K562 (cell line): ENCODE results near the gene VDAC1. TPM values are rescaled to one million over a fixed set of nuclear protein-coding genes. Genes with fewer than 3 reads are reported as not detected.

ENCODE experiments used
- CBX8 ChIP-seq: fragments of 200-600 bp; sonication (generic); IDR thresholded peaks from 2 replicates; pipeline ENCODE4 v1.6.1; 2012; ENCODE audit warnings: borderline replicate concordance, mixed run types, low read depth, mild to moderate bottlenecking, moderate library complexity, mixed read lengths, low read length, control low read depth, inconsistent platforms; ENCODE audit not compliant: poor library complexity, severe bottlenecking; ENCODE audit errors: extremely low read depth
- DIDO1 ChIP-seq: fragments of 450-650 bp; IDR thresholded peaks from 2 replicates; pipeline ENCODE4 v1.6.1; 2016; ENCODE audit warnings: low read depth, missing biosample characterization, missing genetic modification characterization
- HIVEP1 ChIP-seq: fragments of 250-450 bp; sonication (Bioruptor Pico); IDR thresholded peaks from 2 replicates; pipeline ENCODE4 v1.4.0; 2020; ENCODE audit warnings: mild to moderate bottlenecking
- HNRNPK ChIP-seq: fragments of 200-400 bp; formaldehyde crosslinking; IDR thresholded peaks from one replicate; pipeline ENCODE4 v1.6.1; 2018; ENCODE audit warnings: mild to moderate bottlenecking, low read depth, low read length; ENCODE audit not compliant: poor library complexity, severe bottlenecking
- HNRNPUL1 ChIP-seq: fragments of 200-400 bp; formaldehyde crosslinking; IDR thresholded peaks from 2 replicates; pipeline ENCODE4 v1.6.1; 2017; ENCODE audit warnings: low read length
- JUNB ChIP-seq: fragments of 450-650 bp; formaldehyde crosslinking; conservative IDR thresholded peaks from 2 replicates; pipeline ENCODE4 v1.4.0; 2020; ENCODE audit warnings: mild to moderate bottlenecking
- KDM5B ChIP-seq: fragments of 200-600 bp; sonication (generic); IDR thresholded peaks from 2 replicates; pipeline ENCODE4 v1.6.1; 2012; ENCODE audit warnings: low read depth, mild to moderate bottlenecking, moderate library complexity, low read length, control low read depth, inconsistent platforms; ENCODE audit not compliant: insufficient replicate concordance
- MED1 ChIP-seq: sonication (generic); formaldehyde crosslinking; IDR thresholded peaks from 2 replicates; pipeline ENCODE4 v1.8.1; 2023; ENCODE audit warnings: missing genetic modification reagents, borderline replicate concordance
- MYBL2 ChIP-seq, 2 experiments: fragments of 450-650 bp in 1 of 2; sonication (generic) in 1 of 2; formaldehyde crosslinking in 1 of 2; IDR thresholded peaks; 2 replicates each; pipeline versions ENCODE4 v1.6.1 to v1.8.1; 2017 to 2022; ENCODE audit warnings: borderline replicate concordance in 1 of 2, inconsistent platforms in 1 of 2, low read depth in 1 of 2, mild to moderate bottlenecking in 1 of 2, missing genetic modification reagents in 1 of 2, moderate library complexity in 1 of 2
- NBN ChIP-seq: fragments of 450-650 bp; IDR thresholded peaks from 2 replicates; pipeline ENCODE4 v1.6.1; 2016; ENCODE audit warnings: low read depth, mild to moderate bottlenecking
- NFYB ChIP-seq: IDR thresholded peaks from 2 replicates; pipeline ENCODE4 v1.6.1; 2011; ENCODE audit warnings: mild to moderate bottlenecking, moderate library complexity; ENCODE audit not compliant: insufficient read length; ENCODE audit errors: extremely low read depth
- POLR2AphosphoS5 ChIP-seq: IDR thresholded peaks from 2 replicates; pipeline ENCODE4 v1.6.1; 2011; ENCODE audit warnings: mild to moderate bottlenecking, low read depth, low read length, moderate library complexity; ENCODE audit not compliant: control insufficient read depth, insufficient read depth
- PYGO2 ChIP-seq: fragments of 450-650 bp; IDR thresholded peaks from 2 replicates; pipeline ENCODE4 v1.6.1; 2016; ENCODE audit warnings: mild to moderate bottlenecking, missing genetic modification characterization, moderate library complexity, missing compliant biosample characterization
- TAF7 ChIP-seq: fragments of 450-650 bp; IDR thresholded peaks from 2 replicates; pipeline ENCODE4 v1.6.1; 2016; ENCODE audit warnings: missing genetic modification characterization, missing compliant biosample characterization
- TBP ChIP-seq: optimal IDR thresholded peaks from 2 replicates; pipeline ENCODE3; 2011; ENCODE audit warnings: low read depth, low read length, improper control_type of control experiment
- XRCC3 ChIP-seq: fragments of 450-650 bp; IDR thresholded peaks from 2 replicates; pipeline ENCODE4 v1.6.1; 2017; ENCODE audit warnings: mild to moderate bottlenecking, moderate library complexity
- ZNF586 ChIP-seq: fragments of 450-650 bp; formaldehyde crosslinking; conservative IDR thresholded peaks from 2 replicates; pipeline ENCODE4 v1.4.0; 2020; ENCODE audit warnings: mild to moderate bottlenecking, moderate library complexity
- polyA plus RNA-seq, 8 experiments: library from polyadenylated mRNA; depleted of rRNA in 4 of 8; stranded (reverse) in 5 of 8; unstranded in 3 of 8; fragments of >200 nt; fragmentation: Nextera tagmentation in 2 of 8; fragmentation: Illumina TruSeq in 1 of 8; extraction: Ambion mirVana in 2 of 8; extraction: Trizol in 1 of 8; gene quantifications; 2 replicates each; pipeline versions ENCODE4 v1.2.1 to v1.2.3, GENCODE V29; 2011 to 2014; ENCODE audit warnings: inconsistent platforms in 1 of 8, missing spikeins in 1 of 8
- total RNA-seq, 7 experiments: library from RNA; depleted of rRNA in 6 of 7; stranded (reverse); fragments of >200 nt in 6 of 7; fragmentation: Illumina TruSeq in 2 of 7; extraction: Trizol in 2 of 7; gene quantifications; 2 replicates each; pipeline versions ENCODE4 v1.2.1 to v1.2.3, GENCODE V29; 2011 to 2021; ENCODE audit warnings: low replicate concordance in 1 of 7
- TF ChIP-seq, protein P1 (sequence below): fragments of 450-650 bp; IDR thresholded peaks from 2 replicates; pipeline ENCODE4 v1.6.1; 2018; ENCODE audit not compliant: partially characterized antibody
- TF ChIP-seq, protein P2 (sequence below): sonication (generic); IDR thresholded peaks from 2 replicates; pipeline ENCODE4 v1.6.1; 2016
- TF ChIP-seq, protein P3 (sequence below), 2 experiments: fragments of 200-800 bp in 1 of 2; sonication (Bioruptor generic) in 1 of 2; sonication (generic) in 1 of 2; formaldehyde crosslinking in 1 of 2; IDR thresholded peaks in 1 of 2; conservative IDR thresholded peaks in 1 of 2; 2 replicates each; pipeline versions ENCODE4 v1.5.0 to v1.6.1; 2016 to 2020; ENCODE audit warnings: missing compliant biosample characterization in 1 of 2, missing genetic modification characterization in 1 of 2, missing genetic modification reagents in 1 of 2

VDAC1 gene
- total and polyA plus RNA-seq, 9 of the 15 experiments (the other 6 are each of a cell fraction or from before 2014, with no cell fraction given), result 168 to 366 (median 293) TPM

DNA sequence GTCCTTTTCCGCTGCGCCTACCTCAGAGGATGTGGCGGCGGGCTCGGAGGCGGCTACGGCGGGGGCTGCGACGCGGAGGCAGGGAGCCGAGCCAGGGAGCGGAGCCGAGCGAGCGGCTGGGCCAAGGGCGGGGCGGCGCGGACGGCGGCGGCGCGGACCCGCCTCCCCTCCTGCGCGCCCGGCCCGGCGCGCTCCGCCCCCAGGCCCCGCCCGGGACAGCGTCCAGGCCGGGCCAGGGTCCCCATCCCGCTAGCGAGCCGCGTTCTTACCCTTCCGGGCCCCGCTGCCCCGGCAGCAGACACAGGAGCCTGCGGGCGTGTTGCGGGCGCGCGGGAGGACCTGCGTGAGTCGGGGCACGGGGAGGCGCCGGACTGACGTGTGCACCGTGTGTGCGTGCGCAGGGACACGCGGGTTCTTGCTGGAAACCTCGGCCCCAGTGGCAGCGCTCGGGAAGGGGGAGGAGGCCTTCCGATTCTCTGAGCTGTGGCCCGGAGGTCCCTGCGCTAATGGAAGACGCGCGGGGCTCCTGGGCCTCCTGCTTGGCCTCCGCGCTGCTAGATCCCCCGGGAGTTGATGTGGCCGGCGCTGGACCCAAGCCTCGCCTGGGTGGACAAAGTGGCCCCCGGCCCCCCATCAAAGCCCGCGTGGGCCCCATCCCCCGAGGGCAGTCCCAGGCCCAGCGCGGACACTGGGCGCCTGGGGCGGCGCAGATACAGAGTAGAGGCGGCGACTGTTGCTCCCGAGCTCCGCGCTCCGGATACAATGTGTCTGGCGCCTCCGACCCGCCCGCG lies at the start of gene VDAC1 (continued):
- TF ChIP-seq HNRNPUL1 (no peak), PYGO2 (tag) (no peak), ZNF586 (CRISPR knock-in tag) (no peak), JUNB (CRISPR knock-in tag) (no peak), CBX8 (no peak), MED1 (no peak), HIVEP1 (CRISPR knock-in tag) (no peak), TBP (peak; percentile 52), POLR2AphosphoS5 (peak; percentile 52; the same call in 1 of the 2 replicates), XRCC3 (no peak), DIDO1 (no peak), MYBL2 (IDR thresholded peaks at IDR 0.05; ENCODE audit: low read depth) (no peak), MYBL2 (CRISPR knock-in tag; IDR thresholded peaks at IDR 0.05; ENCODE audit: borderline replicate concordance) (no peak), HNRNPK (no peak), NBN (peak; percentile 22; the same call in 1 of the 2 replicates), NFYB (no peak), TAF7 (no peak), KDM5B (peak; percentile 26)
- TF ChIP-seq, protein P1, sequence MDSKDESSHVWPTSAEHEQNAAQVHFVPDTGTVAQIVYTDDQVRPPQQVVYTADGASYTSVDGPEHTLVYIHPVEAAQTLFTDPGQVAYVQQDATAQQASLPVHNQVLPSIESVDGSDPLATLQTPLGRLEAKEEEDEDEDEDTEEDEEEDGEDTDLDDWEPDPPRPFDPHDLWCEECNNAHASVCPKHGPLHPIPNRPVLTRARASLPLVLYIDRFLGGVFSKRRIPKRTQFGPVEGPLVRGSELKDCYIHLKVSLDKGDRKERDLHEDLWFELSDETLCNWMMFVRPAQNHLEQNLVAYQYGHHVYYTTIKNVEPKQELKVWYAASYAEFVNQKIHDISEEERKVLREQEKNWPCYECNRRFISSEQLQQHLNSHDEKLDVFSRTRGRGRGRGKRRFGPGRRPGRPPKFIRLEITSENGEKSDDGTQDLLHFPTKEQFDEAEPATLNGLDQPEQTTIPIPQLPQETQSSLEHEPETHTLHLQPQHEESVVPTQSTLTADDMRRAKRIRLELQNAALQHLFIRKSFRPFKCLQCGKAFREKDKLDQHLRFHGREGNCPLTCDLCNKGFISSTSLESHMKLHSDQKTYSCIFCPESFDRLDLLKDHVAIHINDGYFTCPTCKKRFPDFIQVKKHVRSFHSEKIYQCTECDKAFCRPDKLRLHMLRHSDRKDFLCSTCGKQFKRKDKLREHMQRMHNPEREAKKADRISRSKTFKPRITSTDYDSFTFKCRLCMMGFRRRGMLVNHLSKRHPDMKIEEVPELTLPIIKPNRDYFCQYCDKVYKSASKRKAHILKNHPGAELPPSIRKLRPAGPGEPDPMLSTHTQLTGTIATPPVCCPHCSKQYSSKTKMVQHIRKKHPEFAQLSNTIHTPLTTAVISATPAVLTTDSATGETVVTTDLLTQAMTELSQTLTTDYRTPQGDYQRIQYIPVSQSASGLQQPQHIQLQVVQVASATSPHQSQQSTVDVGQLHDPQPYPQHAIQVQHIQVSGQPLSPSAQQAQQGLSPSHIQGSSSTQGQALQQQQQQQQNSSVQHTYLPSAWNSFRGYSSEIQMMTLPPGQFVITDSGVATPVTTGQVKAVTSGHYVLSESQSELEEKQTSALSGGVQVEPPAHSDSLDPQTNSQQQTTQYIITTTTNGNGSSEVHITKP, result no peak
- TF ChIP-seq, protein P2, sequence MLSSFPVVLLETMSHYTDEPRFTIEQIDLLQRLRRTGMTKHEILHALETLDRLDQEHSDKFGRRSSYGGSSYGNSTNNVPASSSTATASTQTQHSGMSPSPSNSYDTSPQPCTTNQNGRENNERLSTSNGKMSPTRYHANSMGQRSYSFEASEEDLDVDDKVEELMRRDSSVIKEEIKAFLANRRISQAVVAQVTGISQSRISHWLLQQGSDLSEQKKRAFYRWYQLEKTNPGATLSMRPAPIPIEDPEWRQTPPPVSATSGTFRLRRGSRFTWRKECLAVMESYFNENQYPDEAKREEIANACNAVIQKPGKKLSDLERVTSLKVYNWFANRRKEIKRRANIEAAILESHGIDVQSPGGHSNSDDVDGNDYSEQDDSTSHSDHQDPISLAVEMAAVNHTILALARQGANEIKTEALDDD, result no peak
- TF ChIP-seq, protein P3, sequence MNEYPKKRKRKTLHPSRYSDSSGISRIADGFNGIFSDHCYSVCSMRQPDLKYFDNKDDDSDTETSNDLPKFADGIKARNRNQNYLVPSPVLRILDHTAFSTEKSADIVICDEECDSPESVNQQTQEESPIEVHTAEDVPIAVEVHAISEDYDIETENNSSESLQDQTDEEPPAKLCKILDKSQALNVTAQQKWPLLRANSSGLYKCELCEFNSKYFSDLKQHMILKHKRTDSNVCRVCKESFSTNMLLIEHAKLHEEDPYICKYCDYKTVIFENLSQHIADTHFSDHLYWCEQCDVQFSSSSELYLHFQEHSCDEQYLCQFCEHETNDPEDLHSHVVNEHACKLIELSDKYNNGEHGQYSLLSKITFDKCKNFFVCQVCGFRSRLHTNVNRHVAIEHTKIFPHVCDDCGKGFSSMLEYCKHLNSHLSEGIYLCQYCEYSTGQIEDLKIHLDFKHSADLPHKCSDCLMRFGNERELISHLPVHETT (CRISPR knock-in tag; conservative IDR thresholded peaks at IDR 0.05 in 1 of 2, IDR thresholded peaks at IDR 0.05 in 1 of 2), result no peak
